GM12891 (cell line): ENCODE measurements around the gene RNU1-1.
"Not testable (repeated sequence)": the region's sequence is repeated elsewhere in the genome, so short reads cannot be mapped to it uniquely, and the experiment has no call there.

Experiments used
- DNase-seq: peaks from one replicate; pipeline ENCODE4 v3.0.0; 2011; ENCODE audit warnings: low spot score; ENCODE audit not compliant: insufficient read length
- FAIRE-seq: peaks from 2 replicates; lab custom pipeline; 2011; peaks lifted over from hg19 to GRCh38; lab: Jason Lieb, UNC
- PAX5 ChIP-seq: IDR thresholded peaks from 2 replicates; pipeline ENCODE4 v1.6.1; 2011; ENCODE audit warnings: low read length, moderate library complexity, mild to moderate bottlenecking; ENCODE audit not compliant: insufficient read depth, severe bottlenecking
- POLR2A ChIP-seq: IDR thresholded peaks from 2 replicates; pipeline ENCODE4 v1.6.1; 2011; ENCODE audit warnings: low read depth, low read length, control low read depth
- POLR2AphosphoS5 ChIP-seq: IDR thresholded peaks from 2 replicates; pipeline ENCODE4 v1.6.1; 2011; ENCODE audit warnings: low read depth, low read length, control low read depth
- POU2F2 ChIP-seq: IDR thresholded peaks from 2 replicates; pipeline ENCODE4 v1.6.1; 2011; ENCODE audit warnings: low read depth, mild to moderate bottlenecking, control low read depth, low read length, moderate library complexity
- SPI1 ChIP-seq: IDR thresholded peaks from 2 replicates; pipeline ENCODE4 v1.6.1; 2011; ENCODE audit warnings: low read depth, low read length, control low read depth
- TAF1 ChIP-seq: IDR thresholded peaks from 2 replicates; pipeline ENCODE4 v1.6.1; 2011; ENCODE audit warnings: low read depth, low read length, control low read depth

RNU1-1 gene

GRCh38 chr1:16484931-16485330, 29.2 kb downstream of the RNU1-1 start:
- DNase-seq = no peak
- no peak for TF ChIP-seq TAF1
- no peak for TF ChIP-seq SPI1
- no peak for TF ChIP-seq PAX5
- TF ChIP-seq POU2F2 = no peak
- TF ChIP-seq POLR2AphosphoS5 = no peak
- no peak for TF ChIP-seq POLR2A
- no peak for FAIRE-seq

DNA sequence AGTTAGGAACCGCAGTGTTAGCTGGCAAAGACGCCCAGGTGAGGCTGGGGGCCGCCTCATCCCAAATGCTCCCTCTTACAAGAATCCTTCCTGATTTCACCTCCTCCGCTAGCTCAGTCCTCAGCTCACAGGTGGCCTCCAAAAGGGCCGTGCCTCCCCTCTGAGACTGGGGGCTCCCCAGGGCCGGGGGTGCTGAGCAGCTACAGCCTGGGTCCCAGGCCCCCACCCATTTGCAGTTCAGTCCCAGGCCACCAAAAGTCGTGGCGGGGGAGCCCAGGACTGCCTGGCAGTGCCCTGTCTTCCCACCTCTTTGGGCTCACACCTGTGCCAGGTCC, 29.6 kb downstream of the RNU1-1 start:
- FAIRE-seq = no peak
- TF ChIP-seq POLR2AphosphoS5 (no peak), SPI1 (no peak), POLR2A (no peak)
- DNase-seq = no peak

GRCh38 chr1:16483639-16484500, 30.2 kb downstream of the RNU1-1 start:
- not testable (repeated sequence) for DNase-seq, FAIRE-seq

DNA sequence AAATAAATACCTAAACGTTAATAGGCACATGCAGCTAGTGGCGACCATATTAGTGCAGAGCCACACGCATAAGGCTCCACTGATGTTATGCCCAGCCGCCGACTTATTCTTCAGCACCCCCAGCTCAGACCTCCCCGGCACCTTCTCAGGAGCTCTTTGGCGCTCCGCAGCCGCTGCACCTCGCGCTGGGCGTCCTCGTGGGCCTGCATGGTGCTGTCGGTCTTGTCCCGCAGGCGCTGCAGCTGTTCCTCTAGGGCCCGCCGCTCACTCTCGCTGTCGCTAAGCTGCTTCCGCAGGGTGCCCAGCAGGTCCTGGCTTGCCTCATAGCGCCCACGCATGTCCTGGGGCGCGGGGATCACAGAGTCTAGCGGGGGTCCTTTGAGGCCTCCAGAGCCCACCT, 30.9 kb downstream of the RNU1-1 start:
- not testable (repeated sequence) for DNase-seq, FAIRE-seq

- TF ChIP-seq POU2F2 (no peak), TAF1 (no peak), PAX5 (no peak), SPI1 (no peak), POLR2AphosphoS5 (no peak), POLR2A (no peak)
- DNase-seq (no peak), FAIRE-seq (no peak)
These were observed 36.0 kb downstream of the RNU1-1 start for GRCh38 chr1:16478091-16478490.

- FAIRE-seq, DNase-seq: not testable (repeated sequence)
These were observed 38.0 kb downstream of the RNU1-1 start for GRCh38 chr1:16475771-16476770.

DNA sequence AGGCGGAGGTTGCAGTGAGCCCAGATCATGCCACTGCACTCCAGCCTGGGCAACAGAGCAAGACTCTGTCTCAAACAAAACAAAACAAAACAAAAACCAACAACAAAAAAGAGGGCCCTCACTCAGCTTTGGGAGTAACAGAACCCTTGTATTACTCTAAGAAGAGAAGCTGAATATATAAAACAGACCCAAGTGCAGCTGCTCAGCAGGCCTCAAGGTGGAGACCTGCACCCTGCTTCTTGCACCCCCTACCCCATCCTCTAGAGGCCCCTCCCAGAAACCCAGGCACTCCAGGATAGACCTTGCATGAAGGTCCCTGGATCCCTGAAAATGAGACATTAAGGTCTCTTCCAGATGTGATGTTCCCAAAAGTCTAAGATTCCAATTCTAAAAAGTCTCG, 39.2 kb downstream of the RNU1-1 start:
- FAIRE-seq, DNase-seq: not testable (repeated sequence)

DNA sequence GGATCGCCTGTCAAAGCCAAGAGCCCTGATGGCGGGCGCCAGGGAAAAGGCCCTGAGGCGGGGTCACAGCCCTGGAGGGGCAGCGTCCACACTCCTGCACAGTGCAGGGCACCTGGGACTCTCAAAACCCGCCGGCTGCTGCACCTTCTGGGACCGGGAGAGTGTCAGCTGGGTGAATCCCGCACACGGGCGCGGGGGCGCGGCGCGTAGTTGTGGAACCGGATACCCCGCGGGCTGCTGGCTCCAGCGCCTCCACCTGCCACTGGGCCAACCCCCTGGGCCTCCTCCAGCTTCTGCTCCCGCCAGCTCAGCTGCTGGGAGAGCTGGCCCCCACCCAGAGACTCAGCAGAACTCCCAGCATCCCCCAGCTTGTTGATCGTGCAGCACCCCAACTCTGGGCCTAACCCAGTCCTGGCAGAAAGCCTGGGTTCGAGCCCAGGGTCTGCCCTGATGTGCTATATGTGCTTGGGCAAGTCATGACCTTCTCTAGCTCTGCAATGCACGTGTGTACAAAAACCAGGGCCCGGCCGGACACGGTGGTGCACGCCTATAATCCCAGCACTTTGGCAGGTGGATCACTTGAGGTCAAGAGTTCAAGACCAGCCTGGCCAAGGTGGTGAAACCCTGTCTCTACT, 39.8 kb downstream of the RNU1-1 start:
- DNase-seq (no peak), FAIRE-seq (no peak)
- no peak for TF ChIP-seq SPI1
- no peak for TF ChIP-seq POLR2AphosphoS5
- no peak for TF ChIP-seq PAX5
- TF ChIP-seq POLR2A = no peak
- no peak for TF ChIP-seq POU2F2
- no peak for TF ChIP-seq TAF1

- TF ChIP-seq SPI1 (no peak), POLR2AphosphoS5 (no peak), POU2F2 (no peak), PAX5 (no peak), POLR2A (no peak), TAF1 (no peak)
- no peak for DNase-seq
- no peak for FAIRE-seq
These were observed 45.5 kb downstream of the RNU1-1 start for GRCh38 chr1:16468558-16468957.

DNA sequence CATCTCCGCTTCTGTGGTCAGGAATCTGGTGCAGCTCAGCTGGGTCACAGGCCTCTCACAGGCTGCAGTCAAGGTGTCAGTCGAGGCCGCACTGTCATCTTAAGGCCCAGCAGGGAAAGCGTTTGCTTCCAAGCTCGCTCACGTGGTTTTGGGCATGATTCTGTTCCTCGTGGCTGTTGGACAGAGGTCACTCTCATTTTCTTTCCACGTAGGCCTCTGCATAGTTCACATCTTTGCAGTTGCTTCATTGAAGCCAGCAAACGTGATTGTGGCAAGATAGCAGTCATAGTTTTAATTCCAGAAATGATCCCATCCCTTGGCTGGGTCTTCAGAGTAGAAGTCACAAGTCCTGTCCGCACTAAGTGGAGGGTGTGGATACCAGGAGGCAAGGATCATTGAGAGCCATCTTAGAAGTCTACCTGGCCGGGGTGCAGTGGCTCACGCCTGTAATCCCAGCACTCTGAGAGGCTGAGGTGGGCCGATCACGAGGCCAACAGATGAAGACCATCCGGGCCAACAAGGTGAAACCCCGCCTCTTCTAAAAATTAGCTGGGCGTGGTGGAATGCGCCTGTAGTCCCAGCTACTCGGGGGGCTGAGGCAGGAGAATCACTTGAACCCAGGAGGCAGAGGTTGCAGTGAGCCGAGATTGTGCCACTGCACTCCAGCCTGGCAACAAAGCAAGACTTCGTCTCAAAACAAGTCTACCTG, 49.0 kb downstream of the RNU1-1 start:
- no peak for DNase-seq
- peak; percentile 33 for FAIRE-seq
- TF ChIP-seq POLR2AphosphoS5 (no peak), TAF1 (no peak), SPI1 (no peak), PAX5 (no peak), POLR2A (no peak), POU2F2 (no peak)
